Activated naive CD8-positive, alpha-beta T cell treated with anti-CD3 and anti-CD28 coated beads for 36 hours (primary cell): ENCODE measurements around the gene EFNA5. TPM values are rescaled to one million over a fixed set of nuclear protein-coding genes. Genes with fewer than 3 reads are reported as not detected.
"Not testable (repeated sequence)": the region's sequence is repeated elsewhere in the genome, so short reads cannot be mapped to it uniquely, and the experiment has no call there.

Source experiments
- DNase-seq: peaks from one replicate; pipeline ENCODE4 v3.0.0; 2021
- H3K27ac Mint-ChIP-seq: one replicate; pipeline ENCODE4 v1.8.0; 2022; ENCODE audit warnings: mild to moderate bottlenecking, moderate library complexity, mixed read lengths
- H3K27me3 Mint-ChIP-seq: one replicate; pipeline ENCODE4 v1.8.0; 2022; ENCODE audit warnings: mild to moderate bottlenecking, mixed read lengths
- H3K36me3 Mint-ChIP-seq: one replicate; pipeline ENCODE4 v1.8.0; 2021; ENCODE audit warnings: mild to moderate bottlenecking, mixed read lengths
- H3K4me1 Mint-ChIP-seq: one replicate; pipeline ENCODE4 v1.8.0; 2021; ENCODE audit warnings: mixed read lengths
- H3K4me3 Mint-ChIP-seq: one replicate; pipeline ENCODE4 v1.8.0; 2022; ENCODE audit warnings: mild to moderate bottlenecking, moderate library complexity, mixed read lengths
- H3K9me3 Mint-ChIP-seq: one replicate; pipeline ENCODE4 v1.8.0; 2022; ENCODE audit warnings: mixed read lengths
- total RNA-seq, 2 experiments: library from RNA; stranded (reverse); gene quantifications; one replicate each; pipeline ENCODE4 v1.2.3, GENCODE V29; 2021

The EFNA5 gene
- total RNA-seq, 2 experiments from 2014 or later, result not detected

DNA sequence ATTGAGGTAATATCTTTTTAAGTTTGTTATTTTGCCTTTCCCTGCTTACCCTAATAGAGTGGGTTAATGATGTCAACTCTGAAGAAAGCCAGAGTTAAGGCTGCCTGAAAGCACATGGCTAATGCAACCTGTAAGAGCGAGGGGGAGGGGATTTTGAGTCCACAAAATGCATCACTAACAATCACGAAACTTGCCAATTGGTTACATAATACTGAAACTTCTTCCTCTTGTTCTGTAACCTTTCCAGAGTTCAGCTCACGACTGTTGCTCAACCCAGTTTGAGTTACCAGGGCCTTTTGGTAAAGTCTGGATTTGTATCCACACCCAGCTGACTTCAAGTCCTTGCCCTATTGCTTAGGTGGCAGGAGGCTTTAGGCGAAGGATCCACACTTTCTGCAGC is 308.8 kb downstream of the EFNA5 start:
- Mint-ChIP-seq H3K27me3 (peaks cover 4% of the 10 kb centered on the region), H3K27ac (no peak overlapping the region), H3K4me3 (no peak overlapping the region), H3K4me1 (no peaks in the 10 kb centered on the region), H3K9me3 (peaks cover 2% of the 10 kb centered on the region), H3K36me3 (no peaks in the 10 kb centered on the region)
- no peak for DNase-seq

DNA sequence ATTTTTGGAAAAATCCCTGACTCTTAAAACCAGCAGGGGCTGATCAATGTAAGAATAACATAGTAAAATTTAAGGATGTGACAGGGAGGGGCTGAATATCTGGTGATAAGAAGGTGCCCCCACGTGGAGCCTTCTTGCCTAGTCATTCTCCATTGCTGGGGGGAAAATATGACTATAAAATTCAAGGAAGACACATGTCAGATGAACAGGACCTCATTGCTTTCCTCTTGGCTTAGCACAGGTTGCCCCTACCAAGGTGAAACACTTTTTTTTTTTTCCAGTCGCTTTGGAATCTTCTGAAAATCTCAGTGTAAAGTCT is 310.9 kb downstream of the EFNA5 start:
- DNase-seq, result no peak
- Mint-ChIP-seq H3K36me3 (no peaks in the 10 kb centered on the region), H3K27ac (no peak overlapping the region), H3K4me3 (no peak overlapping the region), H3K27me3 (no peaks in the 10 kb centered on the region), H3K4me1 (no peaks in the 10 kb centered on the region), H3K9me3 (peaks cover 2% of the 10 kb centered on the region)

DNA sequence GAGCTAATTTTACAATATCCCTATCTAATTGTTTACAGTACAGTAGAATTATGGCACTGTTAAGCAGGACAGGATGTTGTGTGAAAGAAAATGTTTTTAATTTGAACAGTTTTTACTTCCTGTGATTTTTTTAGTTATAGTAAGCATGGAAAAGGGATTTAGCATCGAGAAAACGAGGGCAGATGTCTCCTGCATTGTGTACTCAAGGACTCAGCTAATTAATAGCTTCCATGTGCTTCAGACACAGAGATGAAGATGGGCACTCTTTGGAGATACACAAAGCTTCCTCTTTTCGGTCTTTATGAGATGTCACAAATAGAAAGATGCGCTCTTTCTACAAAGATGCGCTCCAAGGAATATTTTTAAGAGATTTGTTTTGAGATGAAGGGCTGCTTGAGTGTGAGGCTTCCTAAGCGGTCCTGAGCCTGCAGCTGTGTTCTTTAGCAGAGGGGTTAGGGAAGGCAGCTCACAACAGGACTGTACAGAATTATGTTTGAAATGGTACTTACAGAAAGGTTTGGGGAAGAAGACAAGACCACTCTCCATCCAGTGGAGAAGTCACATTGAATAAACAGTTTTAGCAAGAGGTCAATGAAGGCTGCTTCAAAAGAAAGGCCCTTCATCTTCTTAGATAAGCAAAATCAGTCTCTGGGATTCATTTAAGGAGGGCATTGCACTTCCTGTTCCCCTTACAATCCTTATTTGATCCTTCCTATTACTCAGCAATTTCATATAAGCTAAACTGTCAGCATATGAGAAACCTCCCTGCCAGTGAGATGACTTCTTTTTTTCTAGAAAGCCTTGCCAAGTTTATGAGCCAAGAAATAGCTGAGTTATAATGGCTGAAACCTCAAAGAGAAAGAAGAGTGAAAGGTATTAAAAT is 311.5 kb downstream of the EFNA5 start:
- DNase-seq, result no peak
- H3K27ac Mint-ChIP-seq, result no peak overlapping the region
- H3K27me3 Mint-ChIP-seq, result no peaks in the 10 kb centered on the region
- H3K4me3 Mint-ChIP-seq, result no peak overlapping the region
- peaks cover 2% of the 10 kb centered on the region for H3K9me3 Mint-ChIP-seq
- no peaks in the 10 kb centered on the region for H3K36me3 Mint-ChIP-seq
- H3K4me1 Mint-ChIP-seq, result no peaks in the 10 kb centered on the region

DNA sequence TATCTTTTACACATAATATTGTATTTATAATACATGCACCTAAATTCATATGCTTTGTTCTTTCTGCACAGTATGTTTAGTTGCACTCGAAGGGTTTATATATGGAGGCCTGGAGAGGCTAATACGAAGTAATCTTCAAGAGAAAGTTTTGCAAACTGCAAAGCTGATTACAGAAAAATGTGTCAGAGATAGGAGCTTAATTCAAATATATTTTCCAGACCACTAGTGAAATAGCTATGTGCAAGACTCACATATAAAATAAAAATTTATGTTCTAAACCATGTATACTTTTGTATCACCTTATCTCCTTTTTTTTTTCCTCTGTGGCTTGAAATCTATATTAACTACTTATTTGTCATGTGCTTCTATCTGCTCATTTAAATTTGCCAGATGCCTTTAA is 313.8 kb downstream of the EFNA5 start:
- Mint-ChIP-seq H3K4me3 (no peak overlapping the region), H3K36me3 (no peaks in the 10 kb centered on the region), H3K9me3 (no peaks in the 10 kb centered on the region), H3K27ac (no peak overlapping the region), H3K27me3 (no peaks in the 10 kb centered on the region), H3K4me1 (no peaks in the 10 kb centered on the region)
- DNase-seq, result no peak

DNA sequence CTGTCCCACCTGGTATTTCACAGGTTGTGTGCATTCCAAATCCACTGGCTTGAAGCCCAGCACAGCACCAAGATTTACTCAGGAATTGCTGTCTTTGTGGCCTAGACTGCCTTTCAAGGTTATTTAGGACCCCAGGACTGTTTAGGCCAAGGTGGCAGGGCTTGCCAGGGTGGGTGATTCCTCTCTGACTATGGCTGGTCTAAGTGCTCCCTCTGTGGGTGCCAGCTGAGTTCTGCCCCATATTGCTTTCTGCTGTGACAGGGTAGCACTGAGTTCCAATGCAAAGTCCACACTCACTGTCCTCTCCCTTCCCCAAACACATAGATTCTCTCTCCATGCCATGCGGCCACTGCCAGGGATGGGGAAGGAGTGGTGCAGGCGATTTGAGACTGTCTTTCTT is 318.2 kb downstream of the EFNA5 start:
- Mint-ChIP-seq H3K4me1 (no peaks in the 10 kb centered on the region), H3K9me3 (peaks cover 5% of the 10 kb centered on the region), H3K36me3 (no peaks in the 10 kb centered on the region), H3K27me3 (peaks cover 6% of the 10 kb centered on the region), H3K27ac (no peak overlapping the region), H3K4me3 (no peak overlapping the region)
- DNase-seq, result no peak

DNA sequence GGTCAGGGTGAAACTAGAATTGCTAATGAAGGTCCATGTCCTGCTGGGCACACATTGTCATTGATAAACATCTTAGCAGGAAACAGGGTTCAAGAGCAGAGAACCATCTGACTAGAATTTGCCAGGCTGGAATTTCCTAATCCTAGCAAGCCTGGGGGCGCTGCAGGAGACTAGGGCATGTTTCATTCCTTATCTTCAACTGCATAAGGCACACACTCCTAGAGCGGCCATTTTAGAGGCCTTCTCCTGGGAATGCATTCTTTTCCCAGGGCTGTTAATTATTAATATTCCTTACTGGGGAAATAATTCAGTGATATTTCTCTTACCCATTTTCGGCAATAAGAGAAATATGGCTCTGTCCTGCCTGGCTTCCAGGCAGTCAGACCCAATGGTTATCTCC is 324.2 kb downstream of the EFNA5 start:
- not testable (repeated sequence) for DNase-seq, H3K27ac Mint-ChIP-seq, H3K27me3 Mint-ChIP-seq, H3K4me1 Mint-ChIP-seq, H3K4me3 Mint-ChIP-seq, H3K36me3 Mint-ChIP-seq
- H3K9me3 Mint-ChIP-seq, result peaks cover 28% of the 10 kb centered on the region

DNA sequence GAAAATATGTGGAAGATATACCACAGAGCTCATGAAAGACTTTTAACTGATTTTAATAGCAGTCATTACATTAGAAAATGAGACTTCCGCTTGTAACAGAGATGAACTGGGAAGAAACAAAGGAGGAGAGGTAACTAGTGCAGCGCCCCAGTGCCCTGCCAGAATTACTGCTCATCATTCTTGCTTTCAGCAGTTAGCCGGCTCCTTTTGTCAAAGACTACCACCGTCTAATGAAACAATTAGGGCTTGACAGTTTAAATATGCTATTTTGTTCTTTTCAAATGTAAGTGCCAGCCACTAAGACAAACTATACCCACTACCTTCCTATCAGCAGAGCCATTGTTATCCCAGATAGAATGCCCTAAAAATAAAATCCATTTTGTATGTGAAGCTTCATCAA is 328.4 kb downstream of the EFNA5 start:
- peaks cover 24% of the 10 kb centered on the region for H3K9me3 Mint-ChIP-seq
- no peaks in the 10 kb centered on the region for H3K36me3 Mint-ChIP-seq
- no peak for DNase-seq
- H3K27me3 Mint-ChIP-seq, result peaks cover 5% of the 10 kb centered on the region
- H3K27ac Mint-ChIP-seq, result no peak overlapping the region
- H3K4me3 Mint-ChIP-seq, result no peak overlapping the region
- no peaks in the 10 kb centered on the region for H3K4me1 Mint-ChIP-seq

DNA sequence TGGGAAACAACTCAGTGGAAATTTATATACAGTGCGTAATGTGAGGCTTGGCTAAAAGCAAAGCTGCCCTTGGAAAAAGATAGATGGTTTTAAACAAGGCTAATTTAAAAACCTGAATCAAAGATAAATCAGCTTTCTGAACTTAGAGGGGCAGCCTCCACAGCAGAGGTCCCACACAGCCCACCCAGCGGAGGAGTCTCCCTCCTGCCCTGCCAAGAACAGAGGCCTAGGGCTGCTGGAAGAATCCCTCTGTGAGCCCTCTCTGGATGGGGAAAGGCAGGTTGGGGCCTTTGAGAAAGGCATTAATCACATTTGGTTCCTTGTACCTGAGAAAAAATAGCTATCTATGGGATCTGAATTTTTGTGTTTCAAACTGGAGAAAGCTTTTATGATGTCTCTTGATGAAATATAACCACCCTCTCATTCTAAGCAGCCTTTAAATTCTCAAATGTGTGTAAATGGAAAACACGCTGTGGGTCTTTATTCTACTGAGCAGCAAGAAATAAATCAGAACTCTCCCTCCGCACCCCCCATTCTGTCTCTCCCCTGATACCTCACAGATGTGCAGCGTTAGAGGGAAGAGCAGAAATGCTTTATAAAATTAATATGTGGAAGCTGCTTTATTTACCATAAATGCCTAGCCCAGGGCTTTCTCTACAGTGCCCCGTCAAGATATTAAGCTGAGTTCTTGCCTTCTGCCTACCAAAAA is 329.2 kb downstream of the EFNA5 start:
- H3K9me3 Mint-ChIP-seq, result peaks cover 18% of the 10 kb centered on the region
- DNase-seq, result no peak
- H3K27ac Mint-ChIP-seq, result no peak overlapping the region
- H3K4me1 Mint-ChIP-seq, result no peaks in the 10 kb centered on the region
- H3K27me3 Mint-ChIP-seq, result peaks cover 5% of the 10 kb centered on the region
- no peaks in the 10 kb centered on the region for H3K36me3 Mint-ChIP-seq
- no peak overlapping the region for H3K4me3 Mint-ChIP-seq

DNA sequence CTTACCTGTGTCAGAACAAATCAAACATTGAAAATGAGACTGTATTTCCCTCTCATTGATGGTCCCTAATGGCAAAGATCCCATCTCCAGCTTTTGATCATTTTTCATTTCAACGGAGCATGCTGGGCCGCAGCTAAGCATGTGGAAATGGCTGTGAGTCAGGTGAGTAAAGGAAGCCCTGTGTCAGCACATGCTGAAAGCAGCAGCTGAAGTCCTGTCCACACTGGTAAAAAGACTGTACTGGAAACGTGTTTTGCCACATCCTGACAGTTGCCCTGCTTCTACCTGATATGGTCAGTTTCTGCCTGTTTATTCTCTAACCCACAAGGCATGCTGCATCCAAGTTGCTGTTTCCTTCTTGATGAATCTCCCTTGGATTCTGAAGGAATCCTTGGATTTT is 330.1 kb downstream of the EFNA5 start:
- Mint-ChIP-seq H3K36me3 (no peaks in the 10 kb centered on the region), H3K4me1 (no peaks in the 10 kb centered on the region), H3K27ac (no peak overlapping the region), H3K27me3 (peaks cover 5% of the 10 kb centered on the region), H3K9me3 (peaks cover 14% of the 10 kb centered on the region), H3K4me3 (no peak overlapping the region)
- DNase-seq, result no peak

DNA sequence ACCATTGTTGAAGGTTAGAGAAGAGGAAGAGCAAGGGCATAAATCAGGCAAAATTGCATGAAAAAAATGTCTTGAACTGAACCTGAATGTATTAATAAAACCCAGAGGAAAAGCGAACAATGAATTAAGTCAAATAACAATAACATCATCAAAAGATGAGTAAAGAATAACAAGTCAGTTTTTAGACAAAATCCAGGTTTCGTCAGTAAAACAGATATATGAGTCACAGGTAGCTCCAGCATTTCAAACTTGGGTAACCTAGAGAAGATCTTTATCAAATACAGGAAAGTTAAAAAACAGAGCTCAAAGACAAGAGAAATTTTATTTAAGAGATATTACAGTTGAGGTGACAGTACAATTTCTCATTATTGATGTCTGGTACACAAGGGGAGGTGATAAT is 332.4 kb downstream of the EFNA5 start:
- peaks cover 5% of the 10 kb centered on the region for H3K27me3 Mint-ChIP-seq
- no peaks in the 10 kb centered on the region for H3K4me1 Mint-ChIP-seq
- no peaks in the 10 kb centered on the region for H3K36me3 Mint-ChIP-seq
- H3K4me3 Mint-ChIP-seq, result no peak overlapping the region
- H3K9me3 Mint-ChIP-seq, result peaks cover 3% of the 10 kb centered on the region
- no peak overlapping the region for H3K27ac Mint-ChIP-seq
- DNase-seq, result no peak

DNA sequence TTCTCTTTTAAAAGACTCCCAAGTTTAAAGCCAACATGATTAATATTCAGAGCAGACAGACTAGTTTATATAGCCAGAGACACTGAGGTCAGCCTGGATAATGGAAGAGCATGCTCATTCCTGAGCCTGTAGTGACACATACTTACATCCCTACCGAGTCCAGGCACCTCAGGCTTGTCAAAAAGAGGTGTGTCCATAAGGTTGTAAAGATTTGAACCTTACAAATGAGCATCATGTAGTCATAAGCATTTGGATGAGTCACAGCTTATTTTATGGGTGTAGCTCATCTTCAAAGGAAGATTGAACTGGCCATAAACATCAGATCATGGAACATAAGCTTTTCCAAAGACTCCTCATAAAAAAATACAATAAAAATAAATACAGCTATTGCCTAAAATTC is 333.5 kb downstream of the EFNA5 start:
- peaks cover 2% of the 10 kb centered on the region for H3K9me3 Mint-ChIP-seq
- no peaks in the 10 kb centered on the region for H3K36me3 Mint-ChIP-seq
- H3K27ac Mint-ChIP-seq, result no peak overlapping the region
- H3K27me3 Mint-ChIP-seq, result peaks cover 5% of the 10 kb centered on the region
- no peak overlapping the region for H3K4me3 Mint-ChIP-seq
- no peaks in the 10 kb centered on the region for H3K4me1 Mint-ChIP-seq
- DNase-seq, result no peak

DNA sequence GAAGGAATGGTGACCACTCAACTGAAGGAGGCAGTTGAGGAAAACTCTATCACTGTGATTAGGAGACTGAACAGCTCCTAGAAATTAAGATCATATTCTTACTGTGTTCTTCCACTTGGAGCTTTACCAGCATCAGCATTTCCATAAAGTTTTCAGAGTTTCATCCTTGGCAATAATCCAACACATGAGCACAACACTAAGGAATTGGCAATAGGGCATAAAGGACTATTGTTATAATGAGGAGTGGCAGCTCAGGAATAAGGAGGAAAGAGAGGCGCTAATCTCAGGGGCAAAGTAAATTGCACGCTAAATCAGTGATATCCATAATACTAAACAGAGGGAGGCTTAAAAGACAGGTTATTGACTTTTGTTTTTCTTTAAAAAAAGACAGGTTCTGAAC is 338.9 kb downstream of the EFNA5 start:
- no peaks in the 10 kb centered on the region for H3K36me3 Mint-ChIP-seq
- no peaks in the 10 kb centered on the region for H3K27me3 Mint-ChIP-seq
- H3K4me1 Mint-ChIP-seq, result no peaks in the 10 kb centered on the region
- no peaks in the 10 kb centered on the region for H3K9me3 Mint-ChIP-seq
- H3K4me3 Mint-ChIP-seq, result no peak overlapping the region
- DNase-seq, result no peak
- H3K27ac Mint-ChIP-seq, result no peak overlapping the region

DNA sequence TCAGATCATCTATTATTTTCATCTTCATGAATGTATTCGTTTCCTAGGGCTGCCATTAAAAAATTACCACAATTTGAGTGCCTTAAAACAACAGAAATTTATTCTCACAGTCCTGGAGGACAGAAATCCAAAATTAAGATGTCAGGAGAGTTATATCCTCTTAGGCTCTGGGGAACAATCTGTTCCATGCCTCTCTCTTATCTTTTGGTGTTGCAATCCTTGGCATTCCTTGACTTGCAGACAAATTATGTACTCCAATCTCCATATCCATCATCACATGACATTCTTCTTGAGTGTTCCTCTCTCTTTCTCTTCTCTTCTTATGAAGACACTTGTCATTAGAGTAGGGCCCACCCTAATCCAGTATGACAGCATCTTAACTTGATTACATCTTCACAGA is 339.4 kb downstream of the EFNA5 start:
- no peak for DNase-seq
- H3K27me3 Mint-ChIP-seq, result no peaks in the 10 kb centered on the region
- no peaks in the 10 kb centered on the region for H3K4me1 Mint-ChIP-seq
- no peaks in the 10 kb centered on the region for H3K9me3 Mint-ChIP-seq
- no peak overlapping the region for H3K4me3 Mint-ChIP-seq
- no peaks in the 10 kb centered on the region for H3K36me3 Mint-ChIP-seq
- no peak overlapping the region for H3K27ac Mint-ChIP-seq

DNA sequence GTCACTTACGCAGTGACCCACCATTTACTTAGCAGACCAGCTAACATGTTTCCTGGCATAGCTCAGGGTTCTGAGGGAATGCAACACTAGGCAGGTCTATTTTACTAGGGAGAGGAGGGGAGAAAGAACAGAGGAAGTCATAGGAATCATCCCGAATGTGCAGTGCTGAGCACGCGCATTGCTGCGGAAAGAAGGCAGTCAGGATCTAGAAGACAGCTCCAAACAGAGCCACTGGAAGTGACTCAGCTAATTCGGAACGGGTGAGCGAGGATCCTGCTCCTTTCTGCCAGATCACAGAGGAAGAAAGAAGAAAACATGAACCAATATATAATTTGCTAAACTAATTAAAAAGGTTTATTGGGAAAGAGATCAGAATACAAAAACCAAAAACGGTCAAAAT is 339.8 kb downstream of the EFNA5 start:
- Mint-ChIP-seq H3K27ac (no peak overlapping the region), H3K36me3 (no peaks in the 10 kb centered on the region), H3K4me1 (no peaks in the 10 kb centered on the region)

DNA sequence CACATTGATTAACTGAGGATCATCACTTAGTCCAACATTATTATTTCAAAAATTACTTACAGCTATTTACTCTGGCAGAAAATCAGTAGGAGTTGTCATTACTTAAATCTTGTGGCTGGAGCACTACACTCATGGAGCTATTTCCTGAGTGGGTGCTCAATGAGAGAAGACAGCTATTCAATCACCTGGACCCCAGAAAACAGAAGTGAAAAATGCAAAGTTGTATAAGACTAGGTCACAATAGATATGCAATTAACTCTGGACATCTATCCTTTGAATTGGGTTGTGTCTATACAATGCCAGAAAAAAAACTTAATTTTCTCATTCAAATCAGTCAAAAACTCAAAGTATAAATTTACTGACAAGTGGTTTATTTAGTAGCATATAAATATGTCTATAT is 340.9 kb downstream of the EFNA5 start:
- H3K27me3 Mint-ChIP-seq, result no peaks in the 10 kb centered on the region
- H3K4me1 Mint-ChIP-seq, result no peaks in the 10 kb centered on the region
- H3K36me3 Mint-ChIP-seq, result no peaks in the 10 kb centered on the region
- H3K4me3 Mint-ChIP-seq, result no peak overlapping the region
- H3K9me3 Mint-ChIP-seq, result no peaks in the 10 kb centered on the region
- no peak overlapping the region for H3K27ac Mint-ChIP-seq
- no peak for DNase-seq

More for the DNA sequence above, 339.8 kb downstream of the EFNA5 start:
- Mint-ChIP-seq H3K27me3 (no peaks in the 10 kb centered on the region), H3K9me3 (no peaks in the 10 kb centered on the region), H3K4me3 (no peak overlapping the region)
- DNase-seq, result no peak
